HG03342 (cell line): Measurements from ENCODE around the gene CTU2.

ENCODE experiments used
- ATAC-seq: cut with Tn5 transposase; IDR thresholded peaks from one replicate; pipeline ENCODE4 v1.9.1; 2021; ENCODE audit warnings: mild to moderate bottlenecking, moderate library complexity; ENCODE audit not compliant: unreplicated experiment

The CTU2 gene

GRCh38 chr16:88726408-88726749 lies 20.1 kb downstream of the CTU2 start:
- ATAC-seq, result no peak

GRCh38 chr16:88726981-88727380 lies 20.7 kb downstream of the CTU2 start:
- no peak for ATAC-seq

GRCh38 chr16:88727871-88728270 lies 21.6 kb downstream of the CTU2 start:
- ATAC-seq, result no peak

GRCh38 chr16:88730632-88731607 lies 24.6 kb downstream of the CTU2 start:
- no peak for ATAC-seq

GRCh38 chr16:88731699-88732098 lies 25.4 kb downstream of the CTU2 start:
- no peak for ATAC-seq

GRCh38 chr16:88732172-88732960 lies 26.1 kb downstream of the CTU2 start:
- ATAC-seq, result no peak

- ATAC-seq, result no peak
Observed at GRCh38 chr16:88732961-88733294, 26.6 kb downstream of the CTU2 start.

- no peak for ATAC-seq
Observed at GRCh38 chr16:88733630-88734360, 27.5 kb downstream of the CTU2 start.

GRCh38 chr16:88734361-88734728 lies 28.0 kb downstream of the CTU2 start:
- no peak for ATAC-seq

GRCh38 chr16:88735121-88735520 lies 28.8 kb downstream of the CTU2 start:
- no peak for ATAC-seq

- no peak for ATAC-seq
Observed at GRCh38 chr16:88735616-88736015, 29.3 kb downstream of the CTU2 start.

- no peak for ATAC-seq
Observed at GRCh38 chr16:88736088-88736487, 29.8 kb downstream of the CTU2 start.

GRCh38 chr16:88736496-88736895 lies 30.2 kb downstream of the CTU2 start:
- ATAC-seq, result no peak

- ATAC-seq, result peak; percentile 45
Observed at GRCh38 chr16:88737298-88738150, 31.2 kb downstream of the CTU2 start.

GRCh38 chr16:88738151-88739084 lies 32.1 kb downstream of the CTU2 start:
- ATAC-seq, result no peak

GRCh38 chr16:88739139-88739976 lies 33.1 kb downstream of the CTU2 start:
- ATAC-seq, result no peak

- ATAC-seq, result no peak
Observed at GRCh38 chr16:88739977-88740726, 33.8 kb downstream of the CTU2 start.

GRCh38 chr16:88740727-88741055 lies 34.4 kb downstream of the CTU2 start:
- ATAC-seq, result no peak
